Caco-2 (cell line): ENCODE measurements around the gene DMKN. TPM values are rescaled to one million over a fixed set of nuclear protein-coding genes. Genes with fewer than 3 reads are reported as not detected.

ENCODE experiments used
- BruUV-seq: library from RNA; stranded (reverse); fragments of 400-500 nt; replicated peaks from 2 replicates; lab custom pipeline; 2021; lab: Mats Ljungman, UMichigan
- CTCF ChIA-PET: fragments of 300-600 bp; sonication (Branson Sonifier 250); formaldehyde crosslinking; loops from one replicate; lab custom pipeline; 2022; ENCODE audit warnings: antibody characterized with exemption; lab: Charles Lee
- POLR2A ChIA-PET: fragments of 300-600 bp; sonication (Branson Sonifier 250); formaldehyde crosslinking; loops from one replicate; lab custom pipeline; 2022; ENCODE audit warnings: antibody characterized with exemption; lab: Charles Lee
- DNase-seq, 2 experiments: peaks; one replicate each; pipeline versions ENCODE4 v3.0.0 to v3.0.0-alpha.2; 2020 to 2022
- H3K27me3 ChIP-seq: replicated peaks from 2 replicates; pipeline ENCODE4 v1.6.0; 2011; ENCODE audit warnings: low read length; ENCODE audit not compliant: control insufficient read depth, insufficient read depth
- H3K36me3 ChIP-seq: 2 replicates; pipeline ENCODE4 v1.5.1; 2011; ENCODE audit warnings: low read length; ENCODE audit not compliant: control insufficient read depth, insufficient read depth
- H3K4me1 ChIP-seq: fragments of 250-450 bp; sonication (Bioruptor Pico); 2 replicates; pipeline ENCODE4 v1.5.1; 2020; ENCODE audit warnings: mild to moderate bottlenecking
- H3K4me3 ChIP-seq: 2 replicates; pipeline ENCODE4 v1.5.1; 2011; ENCODE audit warnings: low read depth, mild to moderate bottlenecking, control low read depth, low read length
- H3K9me3 ChIP-seq: fragments of 250-450 bp; sonication (Bioruptor Pico); 2 replicates; pipeline ENCODE4 v1.5.1; 2020; ENCODE audit warnings: mild to moderate bottlenecking, moderate library complexity
- H3K27ac Mint-ChIP-seq: one replicate; pipeline ENCODE4 v1.8.0; 2022; ENCODE audit warnings: mixed read lengths; ENCODE audit not compliant: unreplicated experiment
- H3K27me3 Mint-ChIP-seq: one replicate; pipeline ENCODE4 v1.8.0; 2022; ENCODE audit warnings: mixed read lengths; ENCODE audit not compliant: insufficient read depth, unreplicated experiment
- H3K36me3 Mint-ChIP-seq: one replicate; pipeline ENCODE4 v1.8.0; 2022; ENCODE audit warnings: mild to moderate bottlenecking, mixed read lengths; ENCODE audit not compliant: insufficient read depth, unreplicated experiment
- H3K4me1 Mint-ChIP-seq: one replicate; pipeline ENCODE4 v1.8.0; 2022; ENCODE audit warnings: low read depth, mixed read lengths; ENCODE audit not compliant: unreplicated experiment
- H3K4me3 Mint-ChIP-seq: one replicate; pipeline ENCODE4 v1.8.0; 2022; ENCODE audit warnings: mild to moderate bottlenecking, moderate library complexity, mixed read lengths; ENCODE audit not compliant: unreplicated experiment
- H3K9me3 Mint-ChIP-seq: one replicate; pipeline ENCODE4 v1.8.0; 2022; ENCODE audit warnings: mixed read lengths; ENCODE audit not compliant: unreplicated experiment
- intact Hi-C: fragments of 100-400 bp; cut with micrococcal nuclease; formaldehyde crosslinking; loops from one replicate; pipeline ENCODE4 v1.10.0; 2022; ENCODE audit not compliant: unreplicated experiment
- total RNA-seq: library from RNA; stranded (reverse); gene quantifications from 2 replicates; pipeline ENCODE4 v1.2.3, GENCODE V29; 2022
- TF ChIP-seq, protein P1 (sequence below), 2 experiments: fragments of 200-600 bp in 1 of 2; IDR thresholded peaks; 1 replicate in 1 of 2; 2 replicates in 1 of 2; pipeline versions ENCODE4 v1.5.1 to v1.8.0; 2011 to 2022; ENCODE audit warnings: antibody characterized with exemption in 1 of 2, control low read depth in 1 of 2, inconsistent platforms in 1 of 2, low read depth in 1 of 2, low read length in 1 of 2, mild to moderate bottlenecking in 1 of 2, moderate library complexity in 1 of 2; ENCODE audit not compliant: insufficient read depth in 1 of 2, severe bottlenecking in 1 of 2, unreplicated experiment in 1 of 2

The DMKN gene
- total RNA-seq, 1 experiment from 2014 or later = 341 TPM

DNA sequence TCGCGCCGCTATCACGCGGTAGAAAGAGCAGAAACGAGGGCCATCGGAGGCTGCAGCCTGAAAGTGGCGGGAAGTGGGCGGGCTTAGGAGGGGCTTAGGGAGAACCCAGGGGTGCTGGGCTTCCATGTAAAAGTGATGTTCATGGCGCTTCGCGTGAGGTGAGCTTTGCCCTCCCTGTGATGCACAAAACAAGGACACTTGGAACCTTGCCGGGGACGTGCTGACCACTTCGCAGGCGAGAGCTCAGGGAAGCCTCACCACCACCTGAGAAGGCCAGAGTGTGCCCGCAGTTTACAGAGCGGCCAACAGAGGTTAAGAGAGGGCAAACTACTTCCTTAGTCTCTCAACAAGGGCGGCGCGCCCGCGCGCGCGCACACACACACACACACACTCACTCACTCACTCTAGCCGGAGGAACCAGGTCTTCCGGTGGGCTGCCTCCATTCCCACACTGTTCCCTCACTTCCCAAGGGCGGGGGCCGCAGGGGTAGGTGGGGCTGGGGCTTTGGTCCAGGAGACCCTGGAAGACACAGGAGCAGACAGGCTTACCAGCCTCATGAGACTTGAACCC, 20.5 kb upstream of the DMKN start:
- H3K9me3 ChIP-seq = no peaks in the 10 kb centered on the region

DNA sequence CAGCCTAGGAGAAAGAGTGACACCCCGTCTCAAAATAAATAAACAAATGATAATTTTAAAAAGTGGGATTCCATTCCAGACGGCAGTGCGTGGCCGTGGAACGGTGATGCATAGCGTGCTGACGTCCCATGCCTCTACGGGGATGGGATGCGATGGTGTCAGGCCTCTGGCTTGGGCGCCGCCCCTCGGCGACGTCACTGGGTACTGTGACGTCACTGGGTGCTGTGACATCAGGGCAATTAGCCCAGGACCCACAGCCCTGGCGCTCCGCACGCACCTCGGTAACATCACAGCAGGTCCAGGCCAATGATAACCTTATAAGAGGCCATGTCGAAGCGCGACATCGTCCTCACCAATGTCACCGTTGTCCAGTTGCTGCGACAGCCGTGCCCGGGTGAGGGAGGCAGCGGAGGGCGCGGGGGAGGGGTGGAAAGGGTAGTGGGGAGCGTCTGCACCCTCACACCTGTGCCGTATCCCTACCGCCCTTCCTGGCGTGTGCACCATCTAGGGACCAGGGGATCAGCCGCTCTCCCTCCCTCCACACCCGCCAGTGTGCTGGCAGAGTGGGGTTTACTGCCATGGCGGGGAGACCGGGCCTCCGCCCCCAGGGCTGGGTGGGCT, 19.9 kb upstream of the DMKN start, which contains the start of gene GAPDHS:
Gene GAPDHS (plus strand): TSS at position 256 of the 621 bp plus-strand sequence. CDS start 72 bp downstream, at position 328.
- Mint-ChIP-seq H3K27ac (no peak within 1 kb of the TSS), H3K4me1 (no peaks in the 10 kb centered on the region), H3K27me3 (peaks cover 16% of the 10 kb centered on the region), H3K4me3 (no peak within 1 kb of the TSS), H3K9me3 (no peaks in the 10 kb centered on the region), H3K36me3 (no peaks in the 10 kb centered on the region)
- Histone ChIP-seq H3K9me3 (no peaks in the 10 kb centered on the region), H3K36me3 (no peaks in the 10 kb centered on the region), H3K27me3 (no peaks in the 10 kb centered on the region), H3K4me1 (no peaks in the 10 kb centered on the region), H3K4me3 (no peak within 1 kb of the TSS)
- BruUV-seq = no TSS peak
- TF ChIP-seq, protein P1, sequence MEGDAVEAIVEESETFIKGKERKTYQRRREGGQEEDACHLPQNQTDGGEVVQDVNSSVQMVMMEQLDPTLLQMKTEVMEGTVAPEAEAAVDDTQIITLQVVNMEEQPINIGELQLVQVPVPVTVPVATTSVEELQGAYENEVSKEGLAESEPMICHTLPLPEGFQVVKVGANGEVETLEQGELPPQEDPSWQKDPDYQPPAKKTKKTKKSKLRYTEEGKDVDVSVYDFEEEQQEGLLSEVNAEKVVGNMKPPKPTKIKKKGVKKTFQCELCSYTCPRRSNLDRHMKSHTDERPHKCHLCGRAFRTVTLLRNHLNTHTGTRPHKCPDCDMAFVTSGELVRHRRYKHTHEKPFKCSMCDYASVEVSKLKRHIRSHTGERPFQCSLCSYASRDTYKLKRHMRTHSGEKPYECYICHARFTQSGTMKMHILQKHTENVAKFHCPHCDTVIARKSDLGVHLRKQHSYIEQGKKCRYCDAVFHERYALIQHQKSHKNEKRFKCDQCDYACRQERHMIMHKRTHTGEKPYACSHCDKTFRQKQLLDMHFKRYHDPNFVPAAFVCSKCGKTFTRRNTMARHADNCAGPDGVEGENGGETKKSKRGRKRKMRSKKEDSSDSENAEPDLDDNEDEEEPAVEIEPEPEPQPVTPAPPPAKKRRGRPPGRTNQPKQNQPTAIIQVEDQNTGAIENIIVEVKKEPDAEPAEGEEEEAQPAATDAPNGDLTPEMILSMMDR (IDR thresholded peaks at IDR 0.05; ENCODE audit: insufficient read depth in 1 of 2, low read depth in 1 of 2, low read length in 1 of 2, severe bottlenecking in 1 of 2, unreplicated experiment in 1 of 2) = no peak
- DNase-seq = no peak
- POLR2A ChIA-PET = no interaction called here
- intact Hi-C loops = no loop called here
- CTCF ChIA-PET = no interaction called here

More for the DNA sequence above, 20.5 kb upstream of the DMKN start:
- H3K36me3 Mint-ChIP-seq = no peaks in the 10 kb centered on the region
- H3K27me3 ChIP-seq = no peaks in the 10 kb centered on the region
- TF ChIP-seq, protein P1 (IDR thresholded peaks at IDR 0.05; ENCODE audit: insufficient read depth in 1 of 2, low read depth in 1 of 2, low read length in 1 of 2, severe bottlenecking in 1 of 2, unreplicated experiment in 1 of 2) = no peak
- H3K4me1 Mint-ChIP-seq = no peaks in the 10 kb centered on the region
- no TSS peak for BruUV-seq
- no peak for DNase-seq
- CTCF ChIA-PET = no interaction called here
- no peaks in the 10 kb centered on the region for H3K9me3 Mint-ChIP-seq
- H3K4me1 ChIP-seq = no peaks in the 10 kb centered on the region
- intact Hi-C loops = no loop called here
- no peak overlapping the region for H3K4me3 ChIP-seq
- POLR2A ChIA-PET = no interaction called here
- H3K4me3 Mint-ChIP-seq = no peak overlapping the region
- no peaks in the 10 kb centered on the region for H3K36me3 ChIP-seq
- no peak overlapping the region for H3K27ac Mint-ChIP-seq
- peaks cover 13% of the 10 kb centered on the region for H3K27me3 Mint-ChIP-seq

DNA sequence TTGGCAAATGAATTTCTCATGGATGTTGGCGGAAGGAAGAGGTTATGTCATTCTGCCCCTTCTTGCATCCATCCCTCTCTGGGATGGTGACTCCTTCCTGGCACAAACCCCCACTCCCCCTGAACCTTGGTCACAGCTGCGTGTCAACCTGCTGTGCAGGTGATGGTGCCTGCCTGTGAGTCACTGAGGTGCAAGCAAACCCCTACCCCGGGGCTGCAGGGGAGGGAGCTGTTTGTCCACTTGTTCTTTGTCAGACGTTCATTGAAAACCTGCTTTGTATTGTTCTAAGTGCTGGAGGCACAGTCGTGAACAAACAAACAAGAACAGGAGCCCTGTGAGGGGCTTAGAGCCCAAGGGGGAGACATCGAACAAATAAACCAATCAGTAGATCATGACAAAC, 17.8 kb upstream of the DMKN start:
- intact Hi-C loops = no loop called here
- DNase-seq = no peak
- TF ChIP-seq, protein P1 (IDR thresholded peaks at IDR 0.05; ENCODE audit: insufficient read depth in 1 of 2, low read depth in 1 of 2, low read length in 1 of 2, severe bottlenecking in 1 of 2, unreplicated experiment in 1 of 2) = no peak
- Mint-ChIP-seq H3K27ac (no peak overlapping the region), H3K4me1 (no peaks in the 10 kb centered on the region), H3K36me3 (no peaks in the 10 kb centered on the region), H3K9me3 (no peaks in the 10 kb centered on the region), H3K27me3 (peaks cover 20% of the 10 kb centered on the region), H3K4me3 (no peak overlapping the region)
- Histone ChIP-seq H3K4me3 (no peak overlapping the region), H3K9me3 (no peaks in the 10 kb centered on the region), H3K27me3 (no peaks in the 10 kb centered on the region), H3K4me1 (no peaks in the 10 kb centered on the region), H3K36me3 (no peaks in the 10 kb centered on the region)
- no TSS peak for BruUV-seq
- ChIA-PET POLR2A (no interaction called here), CTCF (interaction anchor here (0.8 kb wide), 1 partner anchor 21 kb away, joined by 4 read pairs; no protein-coding TSS in a partner anchor)
